SK-N-SH (cell line): ENCODE data around the gene INPP5J. TPM values are rescaled to one million over a fixed set of nuclear protein-coding genes. Genes with fewer than 3 reads are reported as not detected.

ENCODE experiments used
- CTCF ChIA-PET: fragments of 300-600, 350-600 bp; formaldehyde crosslinking; extraction: SDS; loops from one replicate; lab custom pipeline; 2021; lab: Yijun Ruan, JAX
- POLR2A ChIA-PET: fragments of 350-600 bp; sonication (Branson Sonifier 250); formaldehyde crosslinking; extraction: SDS; loops from one replicate; lab custom pipeline; 2020; ENCODE audit warnings: antibody characterized with exemption, inconsistent platforms; lab: Yijun Ruan, JAX
- DNase-seq: peaks from one replicate; pipeline ENCODE4 v3.0.0; 2012
- H2AFZ ChIP-seq: fragments of 200-600 bp; sonication (generic); 2 replicates; pipeline ENCODE4 v1.8.1; 2016; ENCODE audit warnings: antibody characterized with exemption, mild to moderate bottlenecking, low read depth
- H3F3A ChIP-seq: fragments of 200-600 bp; sonication (generic); replicated peaks from 2 replicates; pipeline ENCODE3; 2016; ENCODE audit warnings: antibody characterized with exemption, mild to moderate bottlenecking; ENCODE audit not compliant: insufficient read depth
- H3K27ac ChIP-seq, 2 experiments: fragments of 200-500 bp in 1 of 2; fragments of 200-600 bp in 1 of 2; sonication (Bioruptor generic) in 1 of 2; sonication (generic), shearing (Covaris generic) in 1 of 2; 2 replicates each; pipeline versions ENCODE4 v1.5.1 to v1.6.1; 2014 to 2016; ENCODE audit warnings: low read depth in 2 of 2, inconsistent platforms in 1 of 2, low read length in 1 of 2, mild to moderate bottlenecking in 1 of 2, mixed read lengths in 1 of 2
- H3K27me3 ChIP-seq: fragments of 200-600 bp; sonication (generic), shearing (Covaris generic); 2 replicates; pipeline ENCODE4 v1.6.1; 2016; ENCODE audit warnings: mixed run types; ENCODE audit not compliant: insufficient read depth
- H3K36me3 ChIP-seq, 2 experiments: fragments of 200-500 bp in 1 of 2; fragments of 200-600 bp in 1 of 2; sonication (Bioruptor generic) in 1 of 2; sonication (generic) in 1 of 2; replicated peaks in 1 of 2; 2 replicates each; pipeline versions ENCODE3 to v1.5.1; 2014 to 2016; ENCODE audit warnings: low read length in 1 of 2, mild to moderate bottlenecking in 1 of 2; ENCODE audit not compliant: insufficient read depth in 2 of 2, control insufficient read depth in 1 of 2
- H3K4me1 ChIP-seq, 2 experiments: fragments of 200-500 bp in 1 of 2; fragments of 200-600 bp in 1 of 2; sonication (Bioruptor generic) in 1 of 2; sonication (generic), shearing (Covaris generic) in 1 of 2; 2 replicates each; pipeline versions ENCODE4 v1.5.1 to v1.6.1; 2014 to 2016; ENCODE audit warnings: low read depth in 1 of 2, low read length in 1 of 2, mixed run types in 1 of 2; ENCODE audit not compliant: insufficient read depth in 2 of 2, control insufficient read depth in 1 of 2
- H3K4me2 ChIP-seq: fragments of 200-600 bp; sonication (generic), shearing (Covaris generic); 2 replicates; pipeline ENCODE4 v1.6.1; 2017; ENCODE audit warnings: mixed run types
- H3K4me3 ChIP-seq, 2 experiments: fragments of 200-500 bp in 1 of 2; fragments of 200-600 bp in 1 of 2; sonication (Bioruptor generic) in 1 of 2; sonication (generic), shearing (Covaris generic) in 1 of 2; 2 replicates each; pipeline versions ENCODE4 v1.5.1 to v1.8.1; 2014 to 2016; ENCODE audit warnings: low read depth in 2 of 2, inconsistent platforms in 1 of 2, low read length in 1 of 2, mild to moderate bottlenecking in 1 of 2, mixed read lengths in 1 of 2, moderate library complexity in 1 of 2
- H3K79me2 ChIP-seq: fragments of 200-600 bp; sonication (generic); 2 replicates; pipeline ENCODE4 v1.8.1; 2017; ENCODE audit warnings: mild to moderate bottlenecking; ENCODE audit not compliant: insufficient read depth
- H3K9ac ChIP-seq: fragments of 200-600 bp; sonication (generic); 2 replicates; pipeline ENCODE4 v1.6.1; 2017; ENCODE audit warnings: mixed run types
- H3K9me2 ChIP-seq: fragments of 200-600 bp; sonication (generic); 2 replicates; pipeline ENCODE4 v1.6.1; 2017; ENCODE audit warnings: mixed run types
- H3K9me3 ChIP-seq: fragments of 200-600 bp; sonication (generic); 2 replicates; pipeline ENCODE4 v1.6.1; 2017; ENCODE audit warnings: mixed run types, mild to moderate bottlenecking, moderate library complexity
- H4K20me1 ChIP-seq: fragments of 200-600 bp; sonication (generic); 2 replicates; pipeline ENCODE4 v1.6.1; 2017; ENCODE audit warnings: mild to moderate bottlenecking, mixed run types; ENCODE audit not compliant: insufficient read depth
- FOSL2 ChIP-seq: IDR thresholded peaks from 2 replicates; pipeline ENCODE4 v1.4.0; 2012; ENCODE audit warnings: low read depth, mild to moderate bottlenecking, moderate library complexity, borderline replicate concordance
- FOXJ3 ChIP-seq: sonication (generic); formaldehyde crosslinking; IDR thresholded peaks from 2 replicates; pipeline ENCODE4 v1.5.1; 2020; ENCODE audit warnings: mild to moderate bottlenecking, missing genetic modification reagents
- RXRA ChIP-seq: IDR thresholded peaks from 2 replicates; pipeline ENCODE4 v1.4.0; 2012; ENCODE audit warnings: low read depth, mild to moderate bottlenecking, borderline replicate concordance
- SMC3 ChIP-seq: IDR thresholded peaks from 2 replicates; pipeline ENCODE4 v1.6.1; 2012; ENCODE audit warnings: low read depth, low read length, improper control_type of control experiment
- WGBS: methylation state at CpG from one replicate; pipeline ENCODE4 v1.1.6; 2017; ENCODE audit warnings: low lambda C conversion rate; 5-methylcytosine and 5-hydroxymethylcytosine counted together
- polyA plus RNA-seq, 3 experiments: library from polyadenylated mRNA; depleted of rRNA; stranded (reverse); fragments of >200 nt; gene quantifications; 2 replicates each; pipeline ENCODE4 v1.2.3, GENCODE V29; 2012
- TF ChIP-seq, protein P1 (sequence below): IDR thresholded peaks from 2 replicates; pipeline ENCODE4; 2012
- TF ChIP-seq, protein P2 (sequence below): IDR thresholded peaks from 2 replicates; pipeline ENCODE4 v1.4.0; 2012; ENCODE audit warnings: low read depth, borderline replicate concordance

Gene INPP5J
- polyA plus RNA-seq, 1 of the 3 experiments (the other 2 are of a cell fraction): 3.2 TPM

DNA sequence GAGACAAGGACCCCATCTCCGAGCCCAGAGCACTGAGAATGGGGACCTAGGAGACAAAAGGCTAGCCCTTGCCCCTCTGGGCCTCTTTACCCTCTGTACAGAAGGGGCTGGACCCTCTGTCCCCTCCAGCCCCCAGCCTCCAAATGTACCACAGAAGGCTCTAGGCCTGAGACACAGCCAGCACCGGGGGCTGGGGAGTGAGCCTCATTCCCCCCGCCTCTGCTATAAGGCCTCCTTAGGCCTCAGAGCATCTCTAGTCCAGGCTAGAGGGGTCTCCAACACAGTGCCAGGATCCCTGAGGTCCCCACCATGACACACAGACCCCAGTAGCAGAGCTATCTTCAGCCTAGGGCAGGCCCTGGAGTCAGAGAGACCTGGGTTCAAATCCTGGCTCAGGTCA, 36.8 kb upstream of the INPP5J start:
- no peak overlapping the region for H2AFZ ChIP-seq
- H3K27me3 ChIP-seq: no peaks in the 10 kb centered on the region
- no peak overlapping the region for H3K4me3 ChIP-seq
- H3K4me1 ChIP-seq: peaks cover 21 to 35% of the 10 kb centered on the region in 2 experiments; a peak in 2 of 4 replicates
- peaks cover 0 to 15% of the 10 kb centered on the region in 2 experiments for H3K36me3 ChIP-seq
- H3K4me2 ChIP-seq: peak overlapping the region; percentile 92; the same call in 1 of the 2 replicates
- H3K27ac ChIP-seq: no peak overlapping the region
- H3K79me2 ChIP-seq: peaks cover 53% of the 10 kb centered on the region
- H3K9me3 ChIP-seq: no peaks in the 10 kb centered on the region
- no peaks in the 10 kb centered on the region for H4K20me1 ChIP-seq
- 100% methylated on average over 2 of the region's 3 CpGs for WGBS
- H3K9me2 ChIP-seq: no peaks in the 10 kb centered on the region
- peak; percentile 16 for DNase-seq
- ChIA-PET POLR2A (interaction anchor here (0.6 kb wide), 1 partner anchor 43 kb away, joined by 4 read pairs; no protein-coding TSS in a partner anchor), CTCF (interaction anchor here (0.7 to 9.4 kb wide), 20 partner anchors 10 to 322 kb away, joined by 3 to 85 read pairs (median 10); partner anchors contain the start of genes RNF185 and SELENOM)
- no peak for TF ChIP-seq FOSL2
- no peak for TF ChIP-seq RXRA
- TF ChIP-seq, protein P1, sequence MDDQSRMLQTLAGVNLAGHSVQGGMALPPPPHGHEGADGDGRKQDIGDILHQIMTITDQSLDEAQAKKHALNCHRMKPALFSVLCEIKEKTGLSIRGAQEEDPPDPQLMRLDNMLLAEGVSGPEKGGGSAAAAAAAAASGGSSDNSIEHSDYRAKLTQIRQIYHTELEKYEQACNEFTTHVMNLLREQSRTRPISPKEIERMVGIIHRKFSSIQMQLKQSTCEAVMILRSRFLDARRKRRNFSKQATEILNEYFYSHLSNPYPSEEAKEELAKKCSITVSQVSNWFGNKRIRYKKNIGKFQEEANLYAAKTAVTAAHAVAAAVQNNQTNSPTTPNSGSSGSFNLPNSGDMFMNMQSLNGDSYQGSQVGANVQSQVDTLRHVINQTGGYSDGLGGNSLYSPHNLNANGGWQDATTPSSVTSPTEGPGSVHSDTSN: no peak
- TF ChIP-seq FOXJ3 (CRISPR knock-in tag): no peak
- H3K9ac ChIP-seq: 0 out of 2 replicates have a peak overlapping the region, but pooled peaks have one; percentile 81
- H3F3A ChIP-seq: no peaks in the 10 kb centered on the region

DNA sequence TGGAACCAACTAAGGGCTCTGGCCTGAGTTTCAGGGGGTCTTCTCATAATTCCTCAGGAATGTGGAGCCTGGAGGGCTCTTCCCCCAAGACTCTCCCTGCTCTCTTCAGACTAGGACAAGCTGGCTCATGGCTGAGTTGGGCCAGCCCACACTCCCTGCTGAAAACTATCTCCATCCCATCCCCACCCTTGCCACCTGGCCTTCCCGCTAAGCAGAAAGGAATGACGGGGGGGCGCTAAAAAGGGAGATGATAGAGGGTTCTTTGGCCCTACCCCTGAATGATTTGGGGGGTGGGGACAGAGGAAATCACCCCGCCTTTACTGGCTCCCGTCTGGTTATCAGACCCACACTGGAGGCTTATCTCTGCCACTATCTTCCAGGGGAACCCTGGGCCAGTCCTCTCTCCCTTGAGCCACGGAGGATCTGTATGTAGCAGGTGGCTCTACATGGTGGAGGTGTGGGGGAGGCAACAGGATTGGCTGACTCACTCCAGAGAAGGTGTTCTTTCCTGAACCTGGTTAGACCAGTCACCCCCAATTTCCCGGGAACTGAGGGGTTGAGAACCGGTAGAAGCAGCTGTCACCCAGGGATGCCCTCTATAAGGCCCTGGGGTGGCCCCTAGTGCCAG, 35.9 kb upstream of the INPP5J start:
- CTCF ChIA-PET: interaction anchor here (1.0 to 9.4 kb wide), 12 partner anchors 9 to 323 kb away, joined by 3 to 85 read pairs (median 14); partner anchors contain the start of genes LIMK2, PLA2G3 and SELENOM
- TF ChIP-seq RXRA: no peak
- no peak for TF ChIP-seq SMC3
- TF ChIP-seq, protein P2, sequence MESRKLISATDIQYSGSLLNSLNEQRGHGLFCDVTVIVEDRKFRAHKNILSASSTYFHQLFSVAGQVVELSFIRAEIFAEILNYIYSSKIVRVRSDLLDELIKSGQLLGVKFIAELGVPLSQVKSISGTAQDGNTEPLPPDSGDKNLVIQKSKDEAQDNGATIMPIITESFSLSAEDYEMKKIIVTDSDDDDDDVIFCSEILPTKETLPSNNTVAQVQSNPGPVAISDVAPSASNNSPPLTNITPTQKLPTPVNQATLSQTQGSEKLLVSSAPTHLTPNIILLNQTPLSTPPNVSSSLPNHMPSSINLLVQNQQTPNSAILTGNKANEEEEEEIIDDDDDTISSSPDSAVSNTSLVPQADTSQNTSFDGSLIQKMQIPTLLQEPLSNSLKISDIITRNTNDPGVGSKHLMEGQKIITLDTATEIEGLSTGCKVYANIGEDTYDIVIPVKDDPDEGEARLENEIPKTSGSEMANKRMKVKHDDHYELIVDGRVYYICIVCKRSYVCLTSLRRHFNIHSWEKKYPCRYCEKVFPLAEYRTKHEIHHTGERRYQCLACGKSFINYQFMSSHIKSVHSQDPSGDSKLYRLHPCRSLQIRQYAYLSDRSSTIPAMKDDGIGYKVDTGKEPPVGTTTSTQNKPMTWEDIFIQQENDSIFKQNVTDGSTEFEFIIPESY: no peak
- H3K36me3 ChIP-seq: peaks cover 0 to 24% of the 10 kb centered on the region in 2 experiments

More for the DNA sequence above, 35.9 kb upstream of the INPP5J start:
- H3F3A ChIP-seq: no peaks in the 10 kb centered on the region
- no peaks in the 10 kb centered on the region for H3K9me2 ChIP-seq
- WGBS: 90% methylated on average over 7 of the region's 8 CpGs
- no peak overlapping the region for H3K4me2 ChIP-seq
- no peak overlapping the region for H3K9ac ChIP-seq
- peaks cover 21 to 32% of the 10 kb centered on the region in 2 experiments; a peak in 2 of 4 replicates for H3K4me1 ChIP-seq
- H3K27me3 ChIP-seq: no peaks in the 10 kb centered on the region
- peak; percentile 13 for DNase-seq
- H2AFZ ChIP-seq: no peak overlapping the region
- POLR2A ChIA-PET: no interaction called here
- no peaks in the 10 kb centered on the region for H4K20me1 ChIP-seq
- H3K79me2 ChIP-seq: peaks cover 47% of the 10 kb centered on the region
- H3K4me3 ChIP-seq: no peak overlapping the region
- H3K9me3 ChIP-seq: no peaks in the 10 kb centered on the region
- no peak overlapping the region for H3K27ac ChIP-seq
